GM21528 (cell line): ENCODE measurements around the gene MCAM.

Experiments used
- ATAC-seq: cut with Tn5 transposase; IDR thresholded peaks from one replicate; pipeline ENCODE4 v1.9.1; 2021; ENCODE audit warnings: mild to moderate bottlenecking, moderate library complexity; ENCODE audit not compliant: unreplicated experiment, low FRiP score

Gene MCAM

GRCh38 chr11:119310682-119311052, 6.3 kb downstream of the MCAM start:
- ATAC-seq = no peak

GRCh38 chr11:119309953-119310681, 6.8 kb downstream of the MCAM start:
- no peak for ATAC-seq

GRCh38 chr11:119309411-119309810, 7.5 kb downstream of the MCAM start:
- no peak for ATAC-seq

- no peak for ATAC-seq
Observed at GRCh38 chr11:119307974-119308373, 9.0 kb downstream of the MCAM start.

GRCh38 chr11:119307219-119307618, 9.7 kb downstream of the MCAM start:
- ATAC-seq = no peak

- ATAC-seq = no peak
Observed at GRCh38 chr11:119306373-119306890, 10.5 kb downstream of the MCAM start.

GRCh38 chr11:119305556-119306372, 11.2 kb downstream of the MCAM start:
- no peak for ATAC-seq

- no peak for ATAC-seq
Observed at GRCh38 chr11:119303227-119303718, 13.7 kb downstream of the MCAM start.

- no peak for ATAC-seq
Observed at GRCh38 chr11:119300198-119300964, 16.5 kb downstream of the MCAM start.

- ATAC-seq = no peak
Observed at GRCh38 chr11:119299416-119299815, 17.5 kb downstream of the MCAM start.

- ATAC-seq = no peak
Observed at GRCh38 chr11:119298726-119299125, 18.2 kb downstream of the MCAM start.

- ATAC-seq = no peak
Observed at GRCh38 chr11:119297938-119298337, 19.0 kb downstream of the MCAM start.

- no peak for ATAC-seq
Observed at GRCh38 chr11:119295178-119295577, 21.8 kb downstream of the MCAM start.

- no peak for ATAC-seq
Observed at GRCh38 chr11:119293461-119293860, 23.5 kb downstream of the MCAM start.

GRCh38 chr11:119290894-119291497, 25.9 kb downstream of the MCAM start:
- no peak for ATAC-seq

- ATAC-seq = no peak
Observed at GRCh38 chr11:119288219-119288618, 28.7 kb downstream of the MCAM start.

- ATAC-seq = no peak
Observed at GRCh38 chr11:119285431-119285830, 31.5 kb downstream of the MCAM start.

GRCh38 chr11:119284344-119285157, 32.4 kb downstream of the MCAM start:
- no peak for ATAC-seq

GRCh38 chr11:119282495-119282894, 34.4 kb downstream of the MCAM start:
- ATAC-seq = no peak

GRCh38 chr11:119277660-119278059, 39.3 kb downstream of the MCAM start:
- no peak for ATAC-seq
